GM19455 (cell line): ENCODE results near the gene GSN.
"Not testable (repeated sequence)": the region's sequence is repeated elsewhere in the genome, so short reads cannot be mapped to it uniquely, and the experiment has no call there.

Experiments
- ATAC-seq: cut with Tn5 transposase; IDR thresholded peaks from one replicate; pipeline ENCODE4 v1.9.1; 2021; ENCODE audit not compliant: unreplicated experiment

GSN gene

DNA sequence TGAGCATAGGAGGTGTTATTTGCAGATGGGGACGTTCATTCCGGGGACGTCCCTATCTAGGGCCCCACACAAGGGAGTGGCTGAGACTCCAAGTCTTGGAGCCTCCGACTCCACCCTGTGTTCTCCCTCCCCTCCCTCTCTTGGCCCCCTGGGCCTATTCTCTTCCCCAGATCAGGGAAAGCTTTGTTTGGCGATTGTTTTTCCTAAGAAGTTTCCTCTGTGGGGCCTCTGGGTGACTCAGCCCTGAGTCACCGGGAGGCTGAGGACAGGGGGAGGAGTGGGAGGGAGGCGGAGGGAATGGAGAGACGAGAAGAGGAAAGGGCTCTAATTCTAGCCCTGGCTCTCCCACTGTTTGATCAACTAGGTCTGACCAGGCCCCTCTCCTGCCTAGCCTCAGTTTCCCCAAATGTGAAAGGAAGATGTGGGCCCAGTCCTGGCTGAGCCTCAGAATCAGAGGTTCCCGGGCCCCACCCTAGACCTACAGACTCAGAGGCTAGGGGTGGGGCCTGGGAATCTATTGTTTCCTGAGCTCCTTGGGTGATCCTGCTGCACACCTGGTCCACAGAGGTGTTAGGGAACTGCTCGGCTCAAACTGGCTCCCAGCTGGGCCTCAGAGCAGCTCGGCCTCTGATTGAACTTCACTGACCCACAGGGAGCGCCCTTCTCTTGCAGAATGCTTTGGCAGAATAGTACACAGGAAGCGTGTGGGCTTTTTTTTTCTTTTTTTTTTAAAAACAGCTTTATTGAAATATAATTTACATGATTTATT lies 19.2 kb downstream of the GSN start:
- ATAC-seq = no peak

DNA sequence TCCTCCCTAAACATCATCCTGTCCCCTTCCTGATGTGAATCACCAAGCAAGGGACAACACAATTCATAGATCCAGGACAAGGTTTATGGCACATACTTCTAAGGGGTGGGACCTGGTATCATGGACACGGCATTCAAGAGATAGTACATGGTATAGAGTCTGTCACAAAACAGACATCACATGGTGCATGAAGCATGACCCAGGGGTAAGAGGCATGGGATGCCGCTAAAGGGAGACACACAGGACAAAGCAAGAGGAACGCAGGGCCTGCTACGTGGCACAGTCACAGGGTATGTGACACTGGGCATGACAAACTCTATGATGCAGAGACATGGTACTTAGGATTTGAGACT lies 20.7 kb downstream of the GSN start:
- no peak for ATAC-seq

DNA sequence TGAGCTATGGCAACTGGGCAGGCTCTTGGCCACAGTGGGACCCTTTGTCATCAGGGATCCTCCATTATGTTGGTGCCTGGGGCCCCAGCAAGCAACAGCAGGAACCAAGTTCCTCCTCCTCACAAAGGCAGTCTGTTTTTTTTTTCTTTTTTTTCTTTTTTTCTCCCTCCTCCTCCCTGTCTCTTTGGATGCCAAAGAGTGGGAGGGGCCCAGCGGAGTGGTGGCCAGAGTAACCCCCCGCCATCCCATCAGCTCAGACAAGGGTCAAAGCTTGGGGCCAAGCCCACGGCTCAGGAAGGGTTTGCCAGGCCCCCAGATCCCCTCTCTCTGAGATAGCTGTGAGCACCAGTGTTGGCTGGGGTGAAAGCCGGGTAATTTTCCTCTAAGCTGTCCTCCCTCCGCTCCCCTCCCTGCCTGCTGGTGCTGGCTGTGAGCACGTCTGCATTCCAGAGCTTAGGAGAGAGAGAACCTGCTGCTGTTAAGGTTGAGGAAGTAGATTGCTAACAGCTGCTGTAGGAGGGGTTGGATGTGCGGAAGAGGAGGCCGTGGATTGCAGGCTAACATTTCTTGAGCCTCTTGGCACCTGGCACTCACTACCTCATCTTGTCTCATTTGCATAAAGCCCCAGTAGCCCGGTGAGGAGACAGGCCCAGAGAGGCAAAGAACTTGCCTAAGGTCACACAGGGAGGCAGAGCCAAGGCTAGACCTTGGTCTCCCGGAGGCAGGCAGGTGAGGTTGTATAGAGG lies 21.2 kb downstream of the GSN start:
- ATAC-seq = no peak

DNA sequence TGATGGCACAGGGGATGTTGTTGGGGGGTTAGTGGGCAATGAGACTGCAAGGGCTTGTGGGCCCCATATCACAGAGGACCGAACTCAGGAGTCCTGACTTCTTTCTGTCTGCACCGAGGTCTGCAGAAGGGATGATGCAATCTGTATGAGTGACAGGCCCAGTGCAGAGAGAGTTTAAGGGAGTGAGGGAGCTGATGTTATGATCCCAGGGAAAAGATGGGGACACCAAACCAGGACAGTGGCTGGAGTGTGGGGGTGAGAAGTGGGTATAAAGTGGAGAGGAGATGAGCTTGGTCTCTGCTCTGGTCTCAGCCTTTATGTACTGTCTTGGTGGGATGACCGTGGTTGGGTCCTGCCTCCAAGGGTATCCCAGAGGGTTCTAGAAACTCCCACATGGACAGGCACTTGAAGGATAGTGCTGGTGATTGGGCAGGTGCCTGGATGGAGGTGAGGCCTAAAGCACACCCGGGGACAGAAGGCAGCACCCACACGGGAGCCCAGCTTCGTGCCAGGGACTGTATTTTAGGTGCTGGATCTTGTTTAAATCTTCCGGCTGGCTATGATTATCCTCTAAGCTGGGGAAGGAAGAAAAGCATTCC lies 21.9 kb downstream of the GSN start:
- no peak for ATAC-seq

DNA sequence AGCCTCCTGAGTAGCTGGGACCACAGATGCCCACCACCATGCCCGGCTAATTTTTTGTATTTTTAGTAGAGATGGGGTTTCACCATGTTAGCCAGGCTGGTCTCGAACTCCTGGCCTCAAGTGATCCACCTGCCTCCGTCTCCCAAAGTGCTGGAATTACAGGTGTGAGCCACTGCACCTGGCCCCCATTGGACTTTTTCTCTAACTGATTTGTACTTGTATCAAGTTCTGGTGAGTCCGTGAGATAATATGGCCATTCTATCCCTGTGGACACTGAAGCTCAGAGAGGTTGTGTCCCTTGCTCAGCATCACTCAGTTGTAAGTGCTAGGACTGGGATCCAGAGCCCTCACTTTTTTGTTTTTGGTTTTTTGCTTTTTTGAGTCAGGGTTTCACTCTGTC lies 23.6 kb downstream of the GSN start:
- not testable (repeated sequence) for ATAC-seq

DNA sequence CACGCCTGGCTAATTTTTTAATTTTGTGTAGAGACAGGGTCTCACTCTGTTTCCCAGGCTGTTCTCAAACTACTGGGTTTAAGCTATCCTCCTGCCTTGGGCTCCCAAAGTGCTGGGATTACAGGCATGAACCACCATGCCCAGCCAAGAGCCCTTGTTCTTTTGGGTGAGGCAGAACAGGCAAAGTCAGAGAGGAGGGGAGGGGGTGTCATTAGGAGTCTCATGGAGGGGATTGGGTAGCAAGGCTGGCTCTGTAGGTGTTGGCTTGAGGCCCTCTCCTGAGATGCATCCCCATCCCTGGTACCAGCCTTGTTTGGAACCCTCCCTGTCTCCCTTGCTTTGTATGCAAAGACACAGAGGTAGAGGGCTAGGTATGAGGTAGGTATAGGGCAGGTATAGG lies 24.1 kb downstream of the GSN start:
- no peak for ATAC-seq

DNA sequence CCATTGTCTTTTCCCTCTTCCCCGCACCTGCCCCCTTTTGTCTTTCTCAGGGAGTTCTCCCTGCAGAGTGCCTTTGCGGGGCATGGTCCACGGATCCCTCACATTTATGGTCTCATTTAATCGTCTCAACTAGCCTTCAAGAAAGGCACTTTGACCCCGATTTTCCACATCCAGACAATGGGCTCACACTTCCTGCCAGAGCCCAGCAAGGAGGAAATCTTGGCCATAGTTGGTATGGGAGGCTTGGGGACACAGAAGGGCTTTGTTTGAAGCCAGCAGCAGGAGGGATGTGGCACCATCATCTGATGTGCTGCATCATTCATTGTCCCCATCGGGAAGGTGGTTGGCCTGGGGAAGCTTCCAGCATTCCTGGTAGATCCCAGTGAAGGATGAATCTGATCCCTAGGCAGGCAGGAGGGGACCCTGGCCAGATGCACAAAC lies 24.9 kb downstream of the GSN start:
- ATAC-seq = no peak

DNA sequence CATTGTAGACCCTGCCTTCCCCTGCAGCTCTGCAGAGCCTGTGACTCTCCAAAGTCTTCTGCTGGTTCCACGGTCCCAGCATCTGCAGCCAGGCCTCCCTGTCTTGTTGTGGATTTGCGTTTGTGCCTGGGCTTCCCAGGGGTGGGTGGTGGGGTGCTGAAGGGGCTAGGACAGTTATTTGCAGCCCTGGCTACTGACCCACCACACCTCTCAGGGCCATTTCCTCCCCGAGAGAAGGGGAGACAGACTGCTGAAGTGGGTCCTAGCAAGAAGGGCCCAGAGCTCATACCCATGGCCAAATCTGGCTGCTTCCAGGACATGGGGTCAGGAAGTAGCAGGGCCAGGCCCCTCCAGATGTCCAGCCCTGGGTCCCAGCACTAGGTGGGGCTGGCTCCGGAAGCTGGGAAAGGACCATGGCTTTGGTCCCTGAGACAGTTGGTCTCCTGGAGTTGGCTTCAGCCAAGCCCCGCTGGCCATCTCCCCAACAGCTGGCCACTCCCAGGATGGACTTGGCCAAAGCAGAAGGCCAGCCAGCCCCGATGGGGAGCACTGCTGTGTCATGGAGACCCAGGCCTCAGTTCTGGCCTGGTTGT lies 26.3 kb downstream of the GSN start:
- ATAC-seq = no peak

DNA sequence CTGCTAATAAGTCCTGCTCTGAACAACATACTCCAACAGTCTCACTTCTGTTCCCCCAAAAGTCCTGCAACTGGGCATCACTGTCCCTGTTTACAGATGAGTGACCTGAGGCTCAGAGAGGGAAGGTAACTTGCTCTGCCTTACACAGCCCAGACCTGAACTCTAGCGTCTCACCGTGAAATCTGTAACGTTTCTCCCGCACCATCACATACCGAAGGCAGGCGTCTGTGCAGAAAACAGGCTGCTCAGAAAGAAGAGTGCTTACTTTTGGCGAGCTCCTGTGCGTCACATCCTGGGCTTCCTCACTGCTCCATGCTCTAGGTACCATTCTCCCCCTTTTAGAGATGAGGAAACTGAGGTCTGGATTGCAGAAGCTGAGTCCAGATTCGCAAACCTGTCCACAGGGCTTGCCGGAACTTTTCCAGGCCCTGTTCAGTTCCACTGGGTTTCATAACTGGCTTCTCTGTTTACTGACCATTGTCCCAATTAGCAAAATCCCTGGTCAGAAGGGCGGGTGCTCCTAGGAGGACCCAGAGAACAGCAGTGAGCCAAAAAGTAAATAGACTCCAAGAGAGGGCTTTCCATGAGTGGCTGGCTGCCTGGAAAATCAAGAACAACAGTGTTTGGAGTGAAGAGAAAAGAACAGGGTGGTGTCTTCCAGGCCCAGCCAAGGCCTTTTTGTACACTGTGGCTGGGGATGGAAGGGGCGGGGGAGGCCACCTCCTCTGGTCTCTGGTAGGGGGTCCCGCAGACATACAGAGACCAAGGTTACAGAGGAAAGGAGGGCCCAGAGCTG lies 27.1 kb downstream of the GSN start:
- ATAC-seq = no peak

DNA sequence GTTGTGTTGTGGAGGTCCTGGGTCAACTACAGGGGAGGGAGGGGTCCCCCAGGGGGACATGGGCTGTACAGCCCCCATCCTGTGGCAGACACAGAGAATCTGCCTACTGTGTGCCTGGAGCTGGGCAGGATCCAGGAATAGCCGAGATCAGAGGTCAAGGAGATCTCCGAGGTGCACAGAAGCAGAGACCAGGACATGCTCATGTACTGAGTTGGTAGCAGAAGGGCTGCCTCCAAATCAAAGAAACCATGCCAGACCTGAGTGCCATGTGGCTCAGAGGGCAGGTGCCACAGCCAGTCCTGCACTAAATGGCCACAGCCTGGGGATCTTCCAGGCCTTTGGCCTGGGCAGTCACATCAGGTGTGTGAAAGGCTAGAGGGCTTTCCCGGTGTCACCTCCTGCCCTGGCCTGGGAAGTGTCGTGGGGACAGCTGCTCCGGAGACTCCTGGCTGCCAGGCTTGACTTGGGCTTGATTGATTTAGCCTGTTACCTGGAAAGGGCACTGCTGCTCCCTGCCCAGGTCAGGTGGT lies 27.8 kb downstream of the GSN start:
- no peak for ATAC-seq

DNA sequence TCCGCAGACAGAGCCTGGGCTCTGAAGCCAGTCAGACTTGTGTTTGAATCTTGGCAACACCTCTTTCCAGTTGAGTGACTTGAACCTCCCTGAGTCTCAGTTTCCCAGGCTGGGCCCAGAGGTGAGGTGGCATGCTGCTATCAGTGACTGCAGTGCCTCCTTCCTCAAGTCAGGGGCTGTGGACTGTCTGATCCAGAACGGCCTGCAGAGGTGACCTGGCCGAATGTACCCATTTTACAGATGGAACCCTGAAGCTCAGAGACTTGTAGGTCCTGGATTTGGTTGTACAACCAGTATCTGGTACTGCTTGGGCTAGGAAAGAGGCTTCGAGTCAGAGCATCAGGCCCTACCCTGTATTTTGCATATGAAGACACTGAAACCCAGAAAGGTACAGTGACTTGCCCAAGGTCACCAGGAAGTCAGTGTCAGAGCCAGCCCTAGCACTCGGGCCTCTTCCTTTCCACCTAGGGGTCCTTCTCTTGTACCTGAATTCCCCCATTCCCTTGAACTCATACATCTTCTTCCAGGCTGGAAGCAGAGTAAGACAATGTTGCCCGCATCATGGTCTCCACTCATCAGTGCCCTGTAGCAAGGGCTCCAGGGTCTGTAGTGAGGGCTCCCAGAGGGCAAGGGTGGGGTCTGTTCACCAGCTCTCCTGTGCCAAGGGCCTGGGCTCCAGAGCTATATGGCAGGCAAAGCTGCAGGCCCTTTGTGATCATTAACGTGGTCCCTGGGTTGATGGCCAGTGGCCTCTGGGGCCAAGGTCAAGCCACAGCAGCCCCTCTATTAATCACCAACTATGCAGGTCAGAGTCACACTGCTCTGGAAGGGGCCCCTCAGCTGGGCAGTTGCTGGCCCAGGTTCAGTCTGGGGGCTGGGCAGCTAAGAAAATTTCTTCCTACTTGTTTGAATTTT lies 28.5 kb downstream of the GSN start:
- ATAC-seq = no peak

DNA sequence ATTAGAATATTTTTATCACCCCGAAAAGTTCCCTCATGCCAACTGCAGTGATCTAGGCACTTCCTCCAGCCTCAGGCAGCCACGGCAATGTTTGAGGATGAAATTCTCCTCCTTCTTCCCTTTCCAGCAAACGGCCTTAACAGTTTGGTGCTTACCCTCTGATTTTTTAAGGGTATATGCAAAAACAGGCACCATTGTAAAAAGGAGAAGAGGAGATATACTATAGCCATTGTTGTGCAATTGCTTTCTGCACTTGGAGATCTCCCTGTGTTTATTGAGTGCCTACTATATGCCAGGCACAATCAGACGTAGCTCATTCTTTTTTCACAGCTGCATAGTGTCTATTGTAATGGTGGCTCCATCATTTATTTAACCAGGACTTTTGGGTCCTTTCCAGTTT lies 29.4 kb downstream of the GSN start:
- no peak for ATAC-seq

DNA sequence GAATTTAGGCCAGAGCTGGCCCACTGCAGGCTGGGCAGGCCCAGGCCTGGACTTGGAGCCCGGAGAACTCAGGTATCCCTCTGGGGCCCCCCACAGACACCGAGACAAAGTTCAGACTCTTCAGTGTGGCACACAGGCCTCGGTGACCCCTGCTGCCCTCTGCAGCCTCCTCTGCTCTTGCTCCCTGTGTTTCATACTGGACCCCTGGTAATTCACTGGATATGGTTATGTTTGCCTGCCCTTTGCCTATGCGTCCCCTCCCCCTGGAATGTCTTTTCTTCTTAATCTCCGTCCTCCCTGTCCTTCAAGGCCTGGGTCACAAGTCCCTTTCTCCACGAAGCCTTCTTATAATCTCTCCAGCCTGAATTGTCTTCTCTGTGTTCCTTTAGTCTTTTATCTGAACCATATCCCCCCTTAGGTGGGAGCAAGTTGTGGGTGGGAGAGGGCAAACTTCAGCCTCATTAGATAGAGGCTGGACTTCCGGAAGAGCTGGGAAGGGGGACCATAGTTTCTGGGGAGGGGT lies 30.1 kb downstream of the GSN start:
- ATAC-seq = no peak

DNA sequence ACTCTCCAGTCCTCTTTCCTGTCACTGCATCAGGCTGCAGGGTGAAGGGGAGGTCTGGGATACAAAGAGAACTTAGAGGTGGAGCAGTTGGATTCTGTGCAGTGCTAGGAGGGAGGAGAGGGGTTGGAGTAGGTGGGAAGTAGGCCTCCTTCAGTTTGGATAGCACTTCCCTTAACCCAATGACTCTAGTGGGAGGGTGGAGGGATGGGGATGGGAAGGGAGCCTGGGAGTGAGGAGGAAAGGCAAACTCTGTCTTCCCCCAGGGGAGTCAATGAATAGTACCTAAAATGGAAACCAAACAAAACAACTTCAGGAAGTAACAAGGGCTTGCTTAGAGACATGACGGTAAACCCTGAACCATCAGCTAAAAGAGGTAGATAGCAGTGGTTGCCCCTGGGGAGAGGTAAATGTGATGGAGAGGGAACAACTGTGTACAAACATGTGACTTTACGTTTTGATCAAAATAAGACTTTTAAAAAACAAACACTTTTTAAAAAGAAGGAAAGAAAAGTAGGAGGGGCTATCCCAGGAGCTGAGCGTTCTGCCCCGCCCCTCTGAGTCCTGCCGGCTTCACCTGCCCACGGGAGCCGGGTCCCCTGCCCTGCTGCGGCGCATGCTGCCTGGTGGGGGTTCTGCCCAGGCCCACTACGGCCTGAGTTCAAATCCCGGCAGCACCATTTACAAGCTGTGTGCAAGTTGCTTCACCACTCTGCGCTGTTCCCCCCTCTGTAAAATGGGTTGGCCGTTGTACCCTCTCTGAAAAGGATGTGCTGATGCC lies 30.9 kb downstream of the GSN start:
- peak; percentile 11 for ATAC-seq

DNA sequence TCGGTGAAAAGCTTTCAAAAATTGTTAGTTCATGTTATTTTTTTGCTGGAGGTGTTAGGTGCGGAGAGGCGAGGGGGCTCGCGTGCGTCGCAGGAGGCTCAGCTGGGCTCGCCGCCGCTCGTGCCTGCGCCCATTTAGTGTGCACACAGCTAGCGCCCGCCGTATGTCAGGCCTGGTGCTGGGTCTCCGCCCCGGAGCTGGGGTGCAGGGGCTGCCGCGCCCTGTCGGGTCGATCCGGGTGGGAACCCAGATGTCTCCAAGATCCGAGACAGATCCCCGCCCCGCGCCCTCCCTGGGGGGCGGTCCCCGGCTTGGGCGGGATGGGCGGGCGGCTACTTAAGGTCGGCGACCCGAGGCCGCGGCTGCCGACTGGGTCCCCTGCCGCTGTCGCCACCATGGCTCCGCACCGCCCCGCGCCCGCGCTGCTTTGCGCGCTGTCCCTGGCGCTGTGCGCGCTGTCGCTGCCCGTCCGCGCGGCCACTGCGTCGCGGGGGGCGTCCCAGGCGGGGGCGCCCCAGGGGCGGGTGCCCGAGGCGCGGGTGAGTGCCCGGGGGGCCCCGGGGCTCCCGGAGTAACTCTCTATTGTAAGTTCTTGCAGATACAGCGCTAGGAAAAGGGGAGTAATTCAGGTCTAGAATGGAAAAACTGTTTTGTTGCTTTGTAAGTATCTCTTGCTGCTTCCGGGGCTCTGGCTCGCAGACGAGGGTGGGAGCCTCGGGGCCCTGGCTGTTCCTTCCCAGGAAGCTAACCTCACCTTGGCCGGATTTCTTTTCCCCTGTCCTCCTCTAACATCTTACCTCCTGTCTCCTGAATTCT lies 31.7 kb downstream of the GSN start:
- ATAC-seq = peak; percentile 63

DNA sequence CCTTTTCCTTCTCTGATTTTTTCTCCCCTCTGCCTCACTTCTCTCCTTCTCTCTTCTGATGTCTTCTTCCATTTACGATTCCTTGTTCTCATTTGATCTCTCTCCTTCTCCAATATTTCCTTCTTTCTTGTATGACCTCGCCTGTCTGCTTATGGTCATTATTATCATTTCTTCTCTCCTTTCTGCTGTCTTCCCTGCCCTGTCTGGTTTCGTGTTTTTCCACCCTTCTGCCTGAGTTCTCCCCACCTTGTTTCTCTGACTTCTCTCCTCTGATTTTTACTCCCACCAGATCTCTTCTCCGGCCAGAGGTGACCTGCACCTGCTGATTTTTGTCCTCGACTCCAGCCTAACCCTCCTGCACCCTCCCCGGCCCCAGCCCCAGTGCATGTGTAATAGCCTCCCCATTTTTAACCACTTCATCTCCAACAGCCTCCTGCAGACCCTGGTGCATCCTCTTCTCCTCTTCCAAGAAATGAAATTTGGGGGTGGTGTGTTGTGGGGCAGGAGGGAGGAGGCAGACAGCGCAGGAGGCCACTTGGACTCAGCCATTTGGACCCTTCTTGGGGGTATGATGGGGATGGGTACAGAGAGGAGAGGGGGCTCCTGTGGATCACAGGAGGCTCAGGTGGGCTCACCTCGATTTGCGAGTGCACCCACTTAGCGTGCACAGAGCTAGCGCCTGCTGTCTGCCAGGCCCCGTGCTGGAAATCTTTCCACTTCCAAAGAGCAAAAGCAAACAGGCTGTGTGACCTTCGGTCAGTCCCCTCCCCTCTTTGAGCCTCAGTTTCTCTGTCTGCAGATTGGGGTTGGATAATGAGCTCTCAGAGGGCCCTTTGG lies 32.5 kb downstream of the GSN start:
- ATAC-seq = no peak

DNA sequence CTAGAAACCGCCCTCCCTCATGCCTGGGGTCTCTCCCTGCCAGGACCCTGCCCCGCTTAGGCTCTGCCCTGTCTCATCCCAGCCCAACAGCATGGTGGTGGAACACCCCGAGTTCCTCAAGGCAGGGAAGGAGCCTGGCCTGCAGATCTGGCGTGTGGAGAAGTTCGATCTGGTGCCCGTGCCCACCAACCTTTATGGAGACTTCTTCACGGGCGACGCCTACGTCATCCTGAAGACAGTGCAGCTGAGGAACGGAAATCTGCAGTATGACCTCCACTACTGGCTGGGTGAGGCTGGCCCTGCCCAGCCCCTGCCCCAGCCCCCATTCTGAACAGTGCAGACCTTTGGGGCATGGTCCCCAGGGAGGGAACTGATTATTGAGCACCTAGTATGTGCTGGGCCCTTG lies 33.9 kb downstream of the GSN start:
- ATAC-seq = no peak
